Thyroid gland (tissue), 4 donors: ENCODE results near the gene ZSWIM6. TPM values are rescaled to one million over a fixed set of nuclear protein-coding genes. Genes with fewer than 3 reads are reported as not detected.
A peak's percentile ranks its signal among the peaks of the same experiment; 100 is the strongest.
"Not testable (repeated sequence)": the region's sequence is repeated elsewhere in the genome, so short reads cannot be mapped to it uniquely, and the experiment has no call there.

Experiments used
- DNase-seq, 2 donors: peaks; one replicate each; pipeline ENCODE4 v3.0.0-alpha.2; 2019
- H3K27ac ChIP-seq, 3 donors: fragments of 200-600 bp; sonication (generic); 1 replicate in 2 of 3; 2 replicates in 1 of 3; pipeline ENCODE4 v1.5.1; 2016 to 2019; ENCODE audit warnings: mild to moderate bottlenecking in 1 of 3, moderate library complexity in 1 of 3
- H3K27me3 ChIP-seq: fragments of 200-600 bp; sonication (generic); one replicate; pipeline ENCODE4 v1.5.1; 2019
- H3K36me3 ChIP-seq, 2 donors: fragments of 200-600 bp; sonication (generic); one replicate each; pipeline ENCODE4 v1.5.1; 2016 to 2019
- H3K4me1 ChIP-seq, 2 donors: fragments of 200-600 bp; sonication (generic); one replicate each; pipeline ENCODE4 v1.5.1; 2017 to 2019
- H3K4me3 ChIP-seq, 3 donors: fragments of 200-600 bp; sonication (generic); replicated peaks in 1 of 3; 1 replicate in 2 of 3; 2 replicates in 1 of 3; pipeline ENCODE4 v1.5.1; 2016; ENCODE audit warnings: mild to moderate bottlenecking in 1 of 3
- H3K9me3 ChIP-seq: fragments of 200-600 bp; sonication (generic); one replicate; pipeline ENCODE4 v1.5.1; 2017
- CTCF ChIP-seq, 6 experiments: fragments of 200-600 bp in 3 of 6; fragments of 450-650 bp in 3 of 6; sonication (generic) in 3 of 6; IDR thresholded peaks; one replicate each; pipeline ENCODE4 v1.5.1; 2016 to 2019; ENCODE audit warnings: antibody characterized with exemption in 6 of 6, mild to moderate bottlenecking in 2 of 6, inconsistent platforms in 1 of 6, moderate library complexity in 1 of 6
- POLR2A ChIP-seq, 2 donors: fragments of 450-650 bp; IDR thresholded peaks; one replicate each; pipeline ENCODE4 v1.6.1; 2017; ENCODE audit warnings: antibody characterized with exemption in 2 of 2, mild to moderate bottlenecking in 2 of 2, moderate library complexity in 1 of 2
- WGBS, 2 donors: methylation state at CpG; one replicate each; pipeline ENCODE4 v1.1.5; 2017; 5-methylcytosine and 5-hydroxymethylcytosine counted together
- intact Hi-C: fragments of 100-400 bp; cut with DNase I; formaldehyde crosslinking; loops from one replicate; pipeline ENCODE4 v1.15.1; 2023
- total RNA-seq, 4 donors: library from RNA; depleted of rRNA; stranded (reverse); fragments of >200 nt; gene quantifications; one replicate each; pipeline ENCODE4 v1.2.3, GENCODE V29; 2016

ZSWIM6 gene
- total RNA-seq, 4 donors from 2014 or later = 11.8 to 20.1 (median 14.5) TPM

GRCh38 chr5:61419106-61419505 lies 87.0 kb downstream of the ZSWIM6 start:
- no peak for TF ChIP-seq POLR2A (IDR thresholded peaks at IDR 0.05)
- no peak for TF ChIP-seq CTCF (IDR thresholded peaks at IDR 0.05)

DNA sequence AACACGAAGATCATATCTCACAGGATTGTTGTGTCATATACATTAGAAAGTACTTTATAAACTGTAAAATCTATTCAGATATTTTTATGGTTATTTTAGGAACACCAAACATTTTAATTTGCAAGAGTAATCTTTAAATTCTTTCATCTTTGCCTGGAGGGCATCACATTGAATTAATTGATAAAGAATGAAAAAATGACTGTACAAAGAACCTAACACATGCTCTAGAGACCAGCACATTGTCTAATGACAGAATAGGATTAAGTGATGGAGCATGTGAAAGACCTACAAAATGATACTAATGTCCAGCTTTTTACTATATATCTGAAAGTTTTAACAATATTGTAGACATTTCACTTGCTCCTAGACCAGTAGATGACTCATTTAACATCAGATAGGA lies 88.0 kb downstream of the ZSWIM6 start:
- Histone ChIP-seq H3K36me3 (no peaks in the 10 kb centered on the region), H3K9me3 (no peaks in the 10 kb centered on the region), H3K27ac (no peak overlapping the region), H3K4me1 (peaks cover 12 to 20% of the 10 kb centered on the region in 2 donors), H3K27me3 (no peaks in the 10 kb centered on the region), H3K4me3 (no peak overlapping the region)
- WGBS, 2 donors = 93 to 94% methylated on average over 1 of the region's 1 CpG
- DNase-seq = no peak
- intact Hi-C loops = no loop called here
- TF ChIP-seq CTCF (IDR thresholded peaks at IDR 0.05) = no peak
- no peak for TF ChIP-seq POLR2A (IDR thresholded peaks at IDR 0.05)

More at GRCh38 chr5:61419106-61419505, 87.0 kb downstream of the ZSWIM6 start:
- Histone ChIP-seq H3K9me3 (no peaks in the 10 kb centered on the region), H3K4me1 (peaks cover 7 to 19% of the 10 kb centered on the region in 2 donors), H3K27ac (no peak overlapping the region), H3K27me3 (no peaks in the 10 kb centered on the region), H3K36me3 (no peaks in the 10 kb centered on the region), H3K4me3 (no peak overlapping the region)
- DNase-seq = no peak
- intact Hi-C loops = no loop called here
- WGBS, 2 donors = 97 to 100% methylated on average over 2 of the region's 2 CpGs

DNA sequence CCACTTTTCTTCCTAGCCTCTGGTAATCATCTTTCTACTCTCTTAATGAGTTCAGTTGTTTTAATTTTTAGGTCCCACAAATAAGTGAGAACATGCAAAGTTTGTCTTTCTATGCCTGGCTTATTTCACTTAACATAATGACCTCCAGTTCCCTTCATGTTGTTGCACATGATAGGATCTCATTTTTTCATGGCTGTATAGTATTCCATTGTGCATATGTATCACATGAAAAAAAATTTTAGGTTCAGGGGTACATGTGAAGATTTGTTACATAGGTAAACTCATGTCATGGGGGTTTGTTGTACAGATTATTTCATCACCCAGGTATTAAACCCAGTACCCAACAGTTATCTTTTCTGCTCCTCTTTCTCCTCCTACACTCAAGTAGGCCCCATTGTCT lies 89.2 kb downstream of the ZSWIM6 start:
- H3K36me3 ChIP-seq, DNase-seq, H3K9me3 ChIP-seq, H3K4me3 ChIP-seq, H3K27me3 ChIP-seq, intact Hi-C loops, H3K27ac ChIP-seq: not testable (repeated sequence)
- peaks cover 12 to 26% of the 10 kb centered on the region in 2 donors for H3K4me1 ChIP-seq

GRCh38 chr5:61423487-61424145 lies 91.6 kb downstream of the ZSWIM6 start:
- Histone ChIP-seq H3K27me3 (no peaks in the 10 kb centered on the region), H3K36me3 (no peaks in the 10 kb centered on the region), H3K4me1 (peaks cover 12 to 30% of the 10 kb centered on the region in 2 donors), H3K4me3 (no peak overlapping the region), H3K9me3 (no peaks in the 10 kb centered on the region), H3K27ac (no peak overlapping the region)
- peak in 1 of 2 donors; percentile 6 for DNase-seq
- TF ChIP-seq POLR2A (IDR thresholded peaks at IDR 0.05) (no peak), CTCF (IDR thresholded peaks at IDR 0.05) (no peak)
- intact Hi-C loops = no loop called here
- 53 to 59% methylated on average over 3 of the region's 3 CpGs for WGBS, 2 donors

DNA sequence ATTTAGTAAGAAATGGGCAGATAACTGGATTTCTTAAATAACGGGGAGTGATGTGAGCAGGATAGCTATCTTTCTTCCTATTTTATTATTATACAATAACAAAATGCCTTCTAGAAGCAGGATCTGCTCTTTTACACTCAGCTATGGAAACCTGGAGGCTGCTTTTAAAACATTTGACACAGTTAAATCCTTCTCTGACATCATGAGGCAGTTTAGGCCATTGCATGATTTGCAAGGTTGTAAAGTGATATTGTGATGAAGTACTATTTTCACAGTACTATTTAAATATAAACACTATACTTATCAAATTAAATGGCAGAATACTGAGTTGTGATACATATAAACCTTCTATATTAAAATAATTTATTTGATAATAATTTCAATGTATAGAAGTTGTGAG lies 93.9 kb downstream of the ZSWIM6 start:
- intact Hi-C loops = no loop called here
- Histone ChIP-seq H3K36me3 (no peaks in the 10 kb centered on the region), H3K27ac (no peak overlapping the region), H3K4me3 (no peak overlapping the region), H3K9me3 (no peaks in the 10 kb centered on the region), H3K4me1 (peaks cover 12 to 35% of the 10 kb centered on the region in 2 donors), H3K27me3 (no peaks in the 10 kb centered on the region)
- DNase-seq = no peak
- WGBS, 2 donors = 87 to 95% methylated on average over 1 of the region's 1 CpG
- TF ChIP-seq POLR2A (IDR thresholded peaks at IDR 0.05) (no peak), CTCF (IDR thresholded peaks at IDR 0.05) (no peak)
